CD4-positive, CD25-positive, alpha-beta regulatory T cell (primary cell): ENCODE data around the gene SLC27A6. TPM values are rescaled to one million over a fixed set of nuclear protein-coding genes. Genes with fewer than 3 reads are reported as not detected.

Experiments used
- ATAC-seq, 2 donors: fragments of 150-1000 bp; cut with Tn5 transposase; one replicate each; pipeline ENCODE4 v1.10.0; 2021; ENCODE audit warnings: low read depth in 2 of 2, moderate number of reproducible peaks in 2 of 2, moderate library complexity in 1 of 2
- DNase-seq, 3 donors: peaks; one replicate each; pipeline versions ENCODE4 v3.0.0 to v3.0.0-alpha.2; 2012 to 2022; ENCODE audit warnings: mixed read lengths in 1 of 3
- H3K27ac ChIP-seq: one replicate; pipeline ENCODE4 v1.7.0; 2013; ENCODE audit warnings: mild to moderate bottlenecking, low read length; ENCODE audit not compliant: insufficient read depth, poor library complexity, severe bottlenecking
- H3K27me3 ChIP-seq: one replicate; pipeline ENCODE4 v1.7.0; 2013; ENCODE audit warnings: low read length; ENCODE audit not compliant: control insufficient read depth, insufficient read depth
- H3K36me3 ChIP-seq: one replicate; pipeline ENCODE4 v1.7.0; 2013; ENCODE audit warnings: mild to moderate bottlenecking, low read length, moderate library complexity; ENCODE audit not compliant: control insufficient read depth, insufficient read depth
- H3K4me1 ChIP-seq: 2 replicates; pipeline ENCODE4 v1.7.0; 2013; ENCODE audit warnings: mild to moderate bottlenecking, low read length; ENCODE audit not compliant: insufficient read depth, control insufficient read depth, poor library complexity, severe bottlenecking
- H3K4me3 ChIP-seq: one replicate; pipeline ENCODE4 v1.7.0; 2013; ENCODE audit warnings: low read depth, mild to moderate bottlenecking, low read length, moderate library complexity
- H3K9me3 ChIP-seq, 2 experiments: 1 replicate in 1 of 2; 2 replicates in 1 of 2; pipeline ENCODE4 v1.7.0; 2013; ENCODE audit warnings: low read length in 2 of 2, mild to moderate bottlenecking in 1 of 2, moderate library complexity in 1 of 2; ENCODE audit not compliant: control insufficient read depth in 2 of 2
- H3K27ac Mint-ChIP-seq, 3 donors: one replicate each; pipeline ENCODE4 v1.8.0; 2020 to 2022; ENCODE audit warnings: mild to moderate bottlenecking in 3 of 3, mixed read lengths in 3 of 3, moderate library complexity in 2 of 3
- H3K27me3 Mint-ChIP-seq: one replicate; pipeline ENCODE4 v1.8.0; 2022; ENCODE audit warnings: mild to moderate bottlenecking, mixed read lengths
- H3K36me3 Mint-ChIP-seq: one replicate; pipeline ENCODE4 v1.8.0; 2020; ENCODE audit warnings: mixed read lengths
- H3K4me1 Mint-ChIP-seq, 4 donors: one replicate each; pipeline ENCODE4 v1.8.0; 2020 to 2022; ENCODE audit warnings: mixed read lengths in 4 of 4, mild to moderate bottlenecking in 1 of 4
- H3K4me3 Mint-ChIP-seq, 4 donors: one replicate each; pipeline ENCODE4 v1.8.0; 2020 to 2022; ENCODE audit warnings: mild to moderate bottlenecking in 4 of 4, mixed read lengths in 4 of 4, moderate library complexity in 3 of 4
- H3K9me3 Mint-ChIP-seq, 7 donors: one replicate each; pipeline ENCODE4 v1.8.0; 2020 to 2022; ENCODE audit warnings: mixed read lengths in 7 of 7, mild to moderate bottlenecking in 3 of 7, moderate library complexity in 2 of 7
- polyA plus RNA-seq, 4 donors: library from polyadenylated mRNA; unstranded; fragments of 300-500 nt; fragmentation: Illumina TruSeq; gene quantifications; one replicate each; pipeline ENCODE4 v1.2.3, GENCODE V29; 2021
- total RNA-seq: library from RNA; stranded (reverse); gene quantifications from one replicate; pipeline ENCODE4 v1.2.3, GENCODE V29; 2022

The SLC27A6 gene
- total and polyA plus RNA-seq, 5 donors from 2014 or later = not detected

DNA sequence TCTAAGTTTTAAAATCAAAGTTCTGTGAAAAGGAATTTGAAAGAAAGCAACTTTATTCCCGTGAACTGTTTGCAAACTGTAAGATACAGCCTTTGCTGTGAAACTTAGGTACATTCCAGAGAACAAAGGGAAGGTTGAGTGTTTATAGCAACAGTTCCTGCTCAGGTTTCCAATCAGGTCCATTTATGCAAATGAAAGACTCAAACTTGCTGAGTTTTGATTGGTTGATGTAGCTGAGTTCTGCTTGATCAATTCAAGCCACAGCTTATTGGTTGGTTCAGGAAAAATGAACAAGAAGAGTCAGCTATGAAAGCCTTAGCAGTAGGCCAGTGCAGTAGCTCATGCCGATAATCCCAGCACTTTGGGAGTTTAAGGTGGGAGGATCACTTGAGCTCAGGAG is 37.9 kb downstream of the SLC27A6 start:
- no peak overlapping the region for H3K27ac ChIP-seq

GRCh38 chr5:129014185-129014584 is 48.9 kb downstream of the SLC27A6 start:
- DNase-seq (no peak), ATAC-seq (no peak)
- no peaks in the 10 kb centered on the region for H3K36me3 Mint-ChIP-seq
- H3K4me1 Mint-ChIP-seq = no peaks in the 10 kb centered on the region
- no peaks in the 10 kb centered on the region for H3K27me3 ChIP-seq
- H3K4me3 ChIP-seq = no peak overlapping the region
- H3K27ac ChIP-seq = no peak overlapping the region
- H3K9me3 ChIP-seq = no peaks in the 10 kb centered on the region
- no peaks in the 10 kb centered on the region for H3K4me1 ChIP-seq
- H3K36me3 ChIP-seq = no peaks in the 10 kb centered on the region
- no peak overlapping the region for H3K27ac Mint-ChIP-seq
- no peak overlapping the region for H3K4me3 Mint-ChIP-seq
- peaks cover 0 to 1% (median 0%) of the 10 kb centered on the region in 7 donors for H3K9me3 Mint-ChIP-seq
- no peaks in the 10 kb centered on the region for H3K27me3 Mint-ChIP-seq

More for the DNA sequence above, 37.9 kb downstream of the SLC27A6 start:
- H3K4me1 Mint-ChIP-seq = no peaks in the 10 kb centered on the region
- H3K27me3 Mint-ChIP-seq = no peaks in the 10 kb centered on the region
- no peaks in the 10 kb centered on the region for H3K4me1 ChIP-seq
- H3K36me3 ChIP-seq = no peaks in the 10 kb centered on the region
- H3K9me3 ChIP-seq = no peaks in the 10 kb centered on the region
- no peaks in the 10 kb centered on the region for H3K36me3 Mint-ChIP-seq
- no peaks in the 10 kb centered on the region for H3K9me3 Mint-ChIP-seq
- H3K27ac Mint-ChIP-seq = no peak overlapping the region
- ATAC-seq (no peak), DNase-seq (no peak)
- no peaks in the 10 kb centered on the region for H3K27me3 ChIP-seq
- no peak overlapping the region for H3K4me3 ChIP-seq
- no peak overlapping the region for H3K4me3 Mint-ChIP-seq

DNA sequence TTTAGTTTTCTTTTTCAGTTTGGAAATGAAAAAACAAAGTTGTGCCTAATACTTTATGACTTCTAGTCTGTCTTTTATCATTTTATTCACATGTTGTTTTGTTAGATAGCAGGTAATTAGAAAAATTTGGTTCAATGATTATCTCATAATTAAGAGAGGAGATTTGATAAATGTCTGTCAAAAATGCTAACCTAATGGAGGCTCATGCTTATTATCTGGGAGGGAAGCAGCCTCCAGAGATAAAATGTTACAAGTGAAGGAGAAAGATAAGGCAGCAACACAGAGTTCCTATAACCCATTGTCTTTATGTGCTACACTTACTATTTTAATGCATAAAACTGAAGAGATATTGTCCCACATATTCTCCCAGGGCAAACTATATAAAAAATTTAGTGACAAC is 53.5 kb downstream of the SLC27A6 start:
- ATAC-seq (no peak), DNase-seq (no peak)
- H3K36me3 Mint-ChIP-seq = no peaks in the 10 kb centered on the region
- no peaks in the 10 kb centered on the region for H3K36me3 ChIP-seq
- H3K27ac ChIP-seq = no peak overlapping the region
- H3K27me3 ChIP-seq = no peaks in the 10 kb centered on the region
- H3K9me3 ChIP-seq = no peaks in the 10 kb centered on the region
- no peak overlapping the region for H3K27ac Mint-ChIP-seq
- H3K9me3 Mint-ChIP-seq = peaks cover 0 to 1% (median 0%) of the 10 kb centered on the region in 7 donors
- no peak overlapping the region for H3K4me3 Mint-ChIP-seq
- H3K4me3 ChIP-seq = no peak overlapping the region
- no peaks in the 10 kb centered on the region for H3K27me3 Mint-ChIP-seq
- no peaks in the 10 kb centered on the region for H3K4me1 ChIP-seq
- no peaks in the 10 kb centered on the region for H3K4me1 Mint-ChIP-seq

GRCh38 chr5:129019401-129019908 is 54.2 kb downstream of the SLC27A6 start:
- Mint-ChIP-seq H3K4me1 (no peaks in the 10 kb centered on the region), H3K36me3 (no peaks in the 10 kb centered on the region), H3K9me3 (peaks cover 0 to 1% (median 0%) of the 10 kb centered on the region in 7 donors), H3K4me3 (no peak overlapping the region), H3K27ac (no peak overlapping the region), H3K27me3 (no peaks in the 10 kb centered on the region)
- Histone ChIP-seq H3K4me1 (no peaks in the 10 kb centered on the region), H3K27ac (no peak overlapping the region), H3K9me3 (no peaks in the 10 kb centered on the region), H3K27me3 (no peaks in the 10 kb centered on the region), H3K36me3 (no peaks in the 10 kb centered on the region), H3K4me3 (no peak overlapping the region)
- ATAC-seq (no peak), DNase-seq (no peak)

- Histone ChIP-seq H3K4me3 (no peak overlapping the region), H3K27me3 (no peaks in the 10 kb centered on the region), H3K9me3 (no peaks in the 10 kb centered on the region), H3K4me1 (no peaks in the 10 kb centered on the region), H3K36me3 (no peaks in the 10 kb centered on the region), H3K27ac (no peak overlapping the region)
- Mint-ChIP-seq H3K27me3 (no peaks in the 10 kb centered on the region), H3K4me3 (no peak overlapping the region), H3K9me3 (no peaks in the 10 kb centered on the region), H3K36me3 (no peaks in the 10 kb centered on the region), H3K4me1 (no peaks in the 10 kb centered on the region), H3K27ac (no peak overlapping the region)
- DNase-seq (no peak), ATAC-seq (no peak)
Measured at GRCh38 chr5:129020683-129021082, 55.4 kb downstream of the SLC27A6 start.

DNA sequence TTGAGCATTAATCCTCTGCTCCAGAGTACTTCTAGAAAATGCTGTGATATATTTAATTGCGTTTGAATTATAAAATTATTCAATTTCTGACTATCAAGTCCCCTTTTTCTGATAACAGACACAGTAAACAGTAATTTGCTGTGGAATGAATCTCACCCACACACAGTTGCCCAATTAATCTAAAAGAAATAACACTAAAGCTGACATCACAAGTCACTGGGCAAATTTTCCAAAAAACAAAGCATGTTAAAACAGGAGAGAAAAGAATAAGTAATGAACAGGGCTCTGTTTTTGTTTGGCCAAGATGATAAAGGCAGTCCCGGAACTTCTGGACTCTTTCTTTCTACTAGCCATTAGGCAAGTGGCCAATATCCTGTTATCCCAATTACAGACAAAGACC is 56.5 kb downstream of the SLC27A6 start:
- no peak overlapping the region for H3K4me3 Mint-ChIP-seq
- H3K4me3 ChIP-seq = no peak overlapping the region
- H3K9me3 ChIP-seq = no peaks in the 10 kb centered on the region
- no peaks in the 10 kb centered on the region for H3K4me1 ChIP-seq
- H3K27me3 ChIP-seq = no peaks in the 10 kb centered on the region
- no peak overlapping the region for H3K27ac ChIP-seq
- H3K4me1 Mint-ChIP-seq = no peaks in the 10 kb centered on the region
- no peaks in the 10 kb centered on the region for H3K36me3 ChIP-seq
- no peak overlapping the region for H3K27ac Mint-ChIP-seq
- H3K36me3 Mint-ChIP-seq = no peaks in the 10 kb centered on the region
- H3K9me3 Mint-ChIP-seq = no peaks in the 10 kb centered on the region
- DNase-seq (no peak), ATAC-seq (no peak)
- H3K27me3 Mint-ChIP-seq = no peaks in the 10 kb centered on the region

DNA sequence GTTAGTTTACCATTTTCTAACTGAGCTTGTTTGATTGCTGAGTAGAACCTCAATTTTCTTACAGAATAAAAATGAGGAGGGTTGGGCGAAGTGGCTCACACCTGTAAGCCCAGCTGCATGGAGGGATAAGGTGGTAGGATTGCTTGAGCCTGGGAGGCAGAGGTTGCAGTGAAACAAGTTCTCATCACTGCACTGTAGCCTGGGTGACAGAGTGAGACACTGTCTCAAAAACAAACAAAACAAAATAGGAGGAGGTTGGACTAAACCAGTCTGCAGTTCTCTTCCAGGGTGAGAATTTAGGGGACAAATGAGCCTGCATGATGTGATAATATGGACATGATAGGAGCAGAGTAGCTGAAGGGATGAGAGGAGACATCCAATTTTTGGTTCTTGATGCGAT is 57.3 kb downstream of the SLC27A6 start:
- Histone ChIP-seq H3K36me3 (no peaks in the 10 kb centered on the region), H3K4me1 (no peaks in the 10 kb centered on the region), H3K9me3 (no peaks in the 10 kb centered on the region), H3K27me3 (no peaks in the 10 kb centered on the region), H3K4me3 (no peak overlapping the region), H3K27ac (no peak overlapping the region)
- no peak for DNase-seq
- Mint-ChIP-seq H3K4me3 (no peak overlapping the region), H3K27ac (no peak overlapping the region), H3K4me1 (no peaks in the 10 kb centered on the region), H3K9me3 (no peaks in the 10 kb centered on the region), H3K36me3 (no peaks in the 10 kb centered on the region), H3K27me3 (no peaks in the 10 kb centered on the region)
- ATAC-seq = no peak

DNA sequence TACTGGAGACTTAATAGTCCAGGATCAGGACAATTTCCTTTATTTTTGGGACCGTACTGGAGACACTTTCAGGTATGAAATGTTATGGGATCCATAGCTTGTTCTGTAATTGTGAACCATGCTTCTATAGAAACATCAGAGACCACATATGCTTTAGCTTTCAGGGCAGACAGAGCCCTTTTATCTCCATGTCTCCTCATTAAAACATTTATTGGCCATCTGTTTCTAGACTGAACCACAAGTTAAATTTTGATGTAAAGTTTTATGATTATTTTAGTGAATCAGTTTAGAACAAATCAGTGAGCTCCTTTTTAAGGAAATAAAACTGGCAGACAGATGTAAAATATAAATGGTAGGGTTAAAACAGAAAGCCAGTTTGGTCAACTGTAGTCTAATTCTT is 62.0 kb downstream of the SLC27A6 start:
- no peaks in the 10 kb centered on the region for H3K4me1 Mint-ChIP-seq
- H3K27me3 Mint-ChIP-seq = no peaks in the 10 kb centered on the region
- no peak overlapping the region for H3K4me3 Mint-ChIP-seq
- Histone ChIP-seq H3K4me1 (no peaks in the 10 kb centered on the region), H3K36me3 (no peaks in the 10 kb centered on the region), H3K27ac (no peak overlapping the region), H3K27me3 (no peaks in the 10 kb centered on the region), H3K9me3 (no peaks in the 10 kb centered on the region), H3K4me3 (no peak overlapping the region)
- ATAC-seq = no peak
- DNase-seq = no peak
- H3K9me3 Mint-ChIP-seq = no peaks in the 10 kb centered on the region
- H3K27ac Mint-ChIP-seq = no peak overlapping the region
- no peaks in the 10 kb centered on the region for H3K36me3 Mint-ChIP-seq
